SK-N-SH (cell line): ENCODE results near the gene CDH18. TPM values are rescaled to one million over a fixed set of nuclear protein-coding genes. Genes with fewer than 3 reads are reported as not detected.

ENCODE experiments used
- CTCF ChIA-PET: fragments of 300-600, 350-600 bp; formaldehyde crosslinking; extraction: SDS; loops from one replicate; lab custom pipeline; 2021; lab: Yijun Ruan, JAX
- POLR2A ChIA-PET: fragments of 350-600 bp; sonication (Branson Sonifier 250); formaldehyde crosslinking; extraction: SDS; loops from one replicate; lab custom pipeline; 2020; ENCODE audit warnings: antibody characterized with exemption, inconsistent platforms; lab: Yijun Ruan, JAX
- DNase-seq: peaks from one replicate; pipeline ENCODE4 v3.0.0; 2012
- H2AFZ ChIP-seq: fragments of 200-600 bp; sonication (generic); 2 replicates; pipeline ENCODE4 v1.8.1; 2016; ENCODE audit warnings: antibody characterized with exemption, mild to moderate bottlenecking, low read depth
- H3F3A ChIP-seq: fragments of 200-600 bp; sonication (generic); replicated peaks from 2 replicates; pipeline ENCODE3; 2016; ENCODE audit warnings: antibody characterized with exemption, mild to moderate bottlenecking; ENCODE audit not compliant: insufficient read depth
- H3K27ac ChIP-seq, 2 experiments: fragments of 200-500 bp in 1 of 2; fragments of 200-600 bp in 1 of 2; sonication (Bioruptor generic) in 1 of 2; sonication (generic), shearing (Covaris generic) in 1 of 2; 2 replicates each; pipeline versions ENCODE4 v1.5.1 to v1.6.1; 2014 to 2016; ENCODE audit warnings: low read depth in 2 of 2, inconsistent platforms in 1 of 2, low read length in 1 of 2, mild to moderate bottlenecking in 1 of 2, mixed read lengths in 1 of 2
- H3K27me3 ChIP-seq: fragments of 200-600 bp; sonication (generic), shearing (Covaris generic); 2 replicates; pipeline ENCODE4 v1.6.1; 2016; ENCODE audit warnings: mixed run types; ENCODE audit not compliant: insufficient read depth
- H3K36me3 ChIP-seq, 2 experiments: fragments of 200-500 bp in 1 of 2; fragments of 200-600 bp in 1 of 2; sonication (Bioruptor generic) in 1 of 2; sonication (generic) in 1 of 2; replicated peaks in 1 of 2; 2 replicates each; pipeline versions ENCODE3 to v1.5.1; 2014 to 2016; ENCODE audit warnings: low read length in 1 of 2, mild to moderate bottlenecking in 1 of 2; ENCODE audit not compliant: insufficient read depth in 2 of 2, control insufficient read depth in 1 of 2
- H3K4me1 ChIP-seq, 2 experiments: fragments of 200-500 bp in 1 of 2; fragments of 200-600 bp in 1 of 2; sonication (Bioruptor generic) in 1 of 2; sonication (generic), shearing (Covaris generic) in 1 of 2; 2 replicates each; pipeline versions ENCODE4 v1.5.1 to v1.6.1; 2014 to 2016; ENCODE audit warnings: low read depth in 1 of 2, low read length in 1 of 2, mixed run types in 1 of 2; ENCODE audit not compliant: insufficient read depth in 2 of 2, control insufficient read depth in 1 of 2
- H3K4me2 ChIP-seq: fragments of 200-600 bp; sonication (generic), shearing (Covaris generic); 2 replicates; pipeline ENCODE4 v1.6.1; 2017; ENCODE audit warnings: mixed run types
- H3K4me3 ChIP-seq, 2 experiments: fragments of 200-500 bp in 1 of 2; fragments of 200-600 bp in 1 of 2; sonication (Bioruptor generic) in 1 of 2; sonication (generic), shearing (Covaris generic) in 1 of 2; 2 replicates each; pipeline versions ENCODE4 v1.5.1 to v1.8.1; 2014 to 2016; ENCODE audit warnings: low read depth in 2 of 2, inconsistent platforms in 1 of 2, low read length in 1 of 2, mild to moderate bottlenecking in 1 of 2, mixed read lengths in 1 of 2, moderate library complexity in 1 of 2
- H3K79me2 ChIP-seq: fragments of 200-600 bp; sonication (generic); 2 replicates; pipeline ENCODE4 v1.8.1; 2017; ENCODE audit warnings: mild to moderate bottlenecking; ENCODE audit not compliant: insufficient read depth
- H3K9ac ChIP-seq: fragments of 200-600 bp; sonication (generic); 2 replicates; pipeline ENCODE4 v1.6.1; 2017; ENCODE audit warnings: mixed run types
- H3K9me2 ChIP-seq: fragments of 200-600 bp; sonication (generic); 2 replicates; pipeline ENCODE4 v1.6.1; 2017; ENCODE audit warnings: mixed run types
- H3K9me3 ChIP-seq: fragments of 200-600 bp; sonication (generic); 2 replicates; pipeline ENCODE4 v1.6.1; 2017; ENCODE audit warnings: mixed run types, mild to moderate bottlenecking, moderate library complexity
- H4K20me1 ChIP-seq: fragments of 200-600 bp; sonication (generic); 2 replicates; pipeline ENCODE4 v1.6.1; 2017; ENCODE audit warnings: mild to moderate bottlenecking, mixed run types; ENCODE audit not compliant: insufficient read depth
- CHD2 ChIP-seq: fragments of 150-350 bp; IDR thresholded peaks from 2 replicates; pipeline ENCODE4 v1.6.1; 2018; ENCODE audit warnings: low read length; ENCODE audit not compliant: partially characterized antibody
- FOSL2 ChIP-seq: IDR thresholded peaks from 2 replicates; pipeline ENCODE4 v1.4.0; 2012; ENCODE audit warnings: low read depth, mild to moderate bottlenecking, moderate library complexity, borderline replicate concordance
- GATA2 ChIP-seq: sonication (generic); formaldehyde crosslinking; IDR thresholded peaks from 2 replicates; pipeline ENCODE4 v1.5.0; 2020; ENCODE audit warnings: mild to moderate bottlenecking, missing genetic modification reagents
- MXI1 ChIP-seq: IDR thresholded peaks from 2 replicates; pipeline ENCODE4 v1.6.1; 2012; ENCODE audit warnings: mild to moderate bottlenecking, low read depth, low read length, improper control_type of control experiment
- POLR2AphosphoS5 ChIP-seq: IDR thresholded peaks from 2 replicates; pipeline ENCODE4 v1.6.1; 2012; ENCODE audit warnings: low read depth, low read length
- RFX5 ChIP-seq: IDR thresholded peaks from 2 replicates; pipeline ENCODE4 v1.6.1; 2012; ENCODE audit warnings: mild to moderate bottlenecking, improper control_type of control experiment, low read length
- RXRA ChIP-seq: IDR thresholded peaks from 2 replicates; pipeline ENCODE4 v1.4.0; 2012; ENCODE audit warnings: low read depth, mild to moderate bottlenecking, borderline replicate concordance
- SIN3A ChIP-seq: IDR thresholded peaks from 2 replicates; pipeline ENCODE4 v1.6.1; 2012; ENCODE audit warnings: low read depth, mild to moderate bottlenecking, low read length, moderate library complexity, borderline replicate concordance
- TEAD4 ChIP-seq: IDR thresholded peaks from 2 replicates; pipeline ENCODE4 v1.4.0; 2012; ENCODE audit warnings: mild to moderate bottlenecking, borderline replicate concordance; ENCODE audit not compliant: insufficient read depth
- WGBS: methylation state at CpG from one replicate; pipeline ENCODE4 v1.1.6; 2017; ENCODE audit warnings: low lambda C conversion rate; 5-methylcytosine and 5-hydroxymethylcytosine counted together
- polyA plus RNA-seq, 3 experiments: library from polyadenylated mRNA; depleted of rRNA; stranded (reverse); fragments of >200 nt; gene quantifications; 2 replicates each; pipeline ENCODE4 v1.2.3, GENCODE V29; 2012
- TF ChIP-seq, protein P1 (sequence below): IDR thresholded peaks from 2 replicates; pipeline ENCODE4; 2012
- TF ChIP-seq, protein P2 (sequence below): IDR thresholded peaks from 2 replicates; pipeline ENCODE4 v1.6.1; 2012; ENCODE audit warnings: mild to moderate bottlenecking, low read depth, low read length, moderate library complexity
- TF ChIP-seq, protein P3 (sequence below): IDR thresholded peaks from 2 replicates; pipeline ENCODE4 v1.4.0; 2012; ENCODE audit warnings: low read depth, borderline replicate concordance
- TF ChIP-seq, protein P4 (sequence below): fragments of 150-350 bp; IDR thresholded peaks from 2 replicates; pipeline ENCODE4 v1.6.1; 2017; ENCODE audit warnings: antibody characterized with exemption, low read length, low read depth, borderline replicate concordance

The CDH18 gene
- polyA plus RNA-seq, 1 of the 3 experiments (the other 2 are of a cell fraction), result 6.0 TPM

DNA sequence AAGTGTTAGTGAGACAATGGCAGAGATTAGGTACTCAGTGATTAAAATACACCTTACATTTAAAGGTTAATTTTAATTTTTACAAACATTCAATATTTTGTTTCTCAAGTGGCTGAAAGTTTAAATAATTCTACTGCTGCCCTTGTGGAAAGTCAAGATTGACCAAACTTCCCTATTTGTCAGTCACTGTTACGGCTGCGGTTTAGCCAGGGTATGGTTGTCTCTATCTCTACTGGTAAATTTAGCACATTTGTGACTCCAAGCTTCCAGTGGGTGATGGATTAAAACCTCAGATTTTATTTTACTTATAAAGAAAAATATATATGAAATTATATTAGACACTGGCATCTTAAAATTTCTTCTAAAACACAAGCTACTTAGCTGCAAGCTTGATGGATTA is 368.4 kb downstream of the CDH18 start:
- DNase-seq, result no peak
- Histone ChIP-seq H3K79me2 (no peaks in the 10 kb centered on the region), H3K27ac (no peak overlapping the region), H3K9ac (no peak overlapping the region), H3K4me2 (no peak overlapping the region), H3K36me3 (no peaks in the 10 kb centered on the region), H3K4me1 (no peaks in the 10 kb centered on the region), H3K9me2 (no peaks in the 10 kb centered on the region), H2AFZ (no peak overlapping the region), H3K9me3 (no peaks in the 10 kb centered on the region), H3K4me3 (no peak overlapping the region), H3F3A (no peaks in the 10 kb centered on the region), H3K27me3 (no peaks in the 10 kb centered on the region)
- CTCF ChIA-PET, result interaction anchor here (0.6 to 1.1 kb wide), 2 partner anchors 11 to 30 kb away, joined by 4 to 5 read pairs; no protein-coding TSS in a partner anchor
- TF ChIP-seq FOSL2, result no peak
- no peak for TF ChIP-seq GATA2 (CRISPR knock-in tag)
- TF ChIP-seq TEAD4, result no peak
- TF ChIP-seq RXRA, result no peak
- TF ChIP-seq, protein P1, sequence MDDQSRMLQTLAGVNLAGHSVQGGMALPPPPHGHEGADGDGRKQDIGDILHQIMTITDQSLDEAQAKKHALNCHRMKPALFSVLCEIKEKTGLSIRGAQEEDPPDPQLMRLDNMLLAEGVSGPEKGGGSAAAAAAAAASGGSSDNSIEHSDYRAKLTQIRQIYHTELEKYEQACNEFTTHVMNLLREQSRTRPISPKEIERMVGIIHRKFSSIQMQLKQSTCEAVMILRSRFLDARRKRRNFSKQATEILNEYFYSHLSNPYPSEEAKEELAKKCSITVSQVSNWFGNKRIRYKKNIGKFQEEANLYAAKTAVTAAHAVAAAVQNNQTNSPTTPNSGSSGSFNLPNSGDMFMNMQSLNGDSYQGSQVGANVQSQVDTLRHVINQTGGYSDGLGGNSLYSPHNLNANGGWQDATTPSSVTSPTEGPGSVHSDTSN, result no peak
- TF ChIP-seq, protein P2, sequence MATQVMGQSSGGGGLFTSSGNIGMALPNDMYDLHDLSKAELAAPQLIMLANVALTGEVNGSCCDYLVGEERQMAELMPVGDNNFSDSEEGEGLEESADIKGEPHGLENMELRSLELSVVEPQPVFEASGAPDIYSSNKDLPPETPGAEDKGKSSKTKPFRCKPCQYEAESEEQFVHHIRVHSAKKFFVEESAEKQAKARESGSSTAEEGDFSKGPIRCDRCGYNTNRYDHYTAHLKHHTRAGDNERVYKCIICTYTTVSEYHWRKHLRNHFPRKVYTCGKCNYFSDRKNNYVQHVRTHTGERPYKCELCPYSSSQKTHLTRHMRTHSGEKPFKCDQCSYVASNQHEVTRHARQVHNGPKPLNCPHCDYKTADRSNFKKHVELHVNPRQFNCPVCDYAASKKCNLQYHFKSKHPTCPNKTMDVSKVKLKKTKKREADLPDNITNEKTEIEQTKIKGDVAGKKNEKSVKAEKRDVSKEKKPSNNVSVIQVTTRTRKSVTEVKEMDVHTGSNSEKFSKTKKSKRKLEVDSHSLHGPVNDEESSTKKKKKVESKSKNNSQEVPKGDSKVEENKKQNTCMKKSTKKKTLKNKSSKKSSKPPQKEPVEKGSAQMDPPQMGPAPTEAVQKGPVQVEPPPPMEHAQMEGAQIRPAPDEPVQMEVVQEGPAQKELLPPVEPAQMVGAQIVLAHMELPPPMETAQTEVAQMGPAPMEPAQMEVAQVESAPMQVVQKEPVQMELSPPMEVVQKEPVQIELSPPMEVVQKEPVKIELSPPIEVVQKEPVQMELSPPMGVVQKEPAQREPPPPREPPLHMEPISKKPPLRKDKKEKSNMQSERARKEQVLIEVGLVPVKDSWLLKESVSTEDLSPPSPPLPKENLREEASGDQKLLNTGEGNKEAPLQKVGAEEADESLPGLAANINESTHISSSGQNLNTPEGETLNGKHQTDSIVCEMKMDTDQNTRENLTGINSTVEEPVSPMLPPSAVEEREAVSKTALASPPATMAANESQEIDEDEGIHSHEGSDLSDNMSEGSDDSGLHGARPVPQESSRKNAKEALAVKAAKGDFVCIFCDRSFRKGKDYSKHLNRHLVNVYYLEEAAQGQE, result no peak
- TF ChIP-seq SIN3A, result no peak
- TF ChIP-seq, protein P3, sequence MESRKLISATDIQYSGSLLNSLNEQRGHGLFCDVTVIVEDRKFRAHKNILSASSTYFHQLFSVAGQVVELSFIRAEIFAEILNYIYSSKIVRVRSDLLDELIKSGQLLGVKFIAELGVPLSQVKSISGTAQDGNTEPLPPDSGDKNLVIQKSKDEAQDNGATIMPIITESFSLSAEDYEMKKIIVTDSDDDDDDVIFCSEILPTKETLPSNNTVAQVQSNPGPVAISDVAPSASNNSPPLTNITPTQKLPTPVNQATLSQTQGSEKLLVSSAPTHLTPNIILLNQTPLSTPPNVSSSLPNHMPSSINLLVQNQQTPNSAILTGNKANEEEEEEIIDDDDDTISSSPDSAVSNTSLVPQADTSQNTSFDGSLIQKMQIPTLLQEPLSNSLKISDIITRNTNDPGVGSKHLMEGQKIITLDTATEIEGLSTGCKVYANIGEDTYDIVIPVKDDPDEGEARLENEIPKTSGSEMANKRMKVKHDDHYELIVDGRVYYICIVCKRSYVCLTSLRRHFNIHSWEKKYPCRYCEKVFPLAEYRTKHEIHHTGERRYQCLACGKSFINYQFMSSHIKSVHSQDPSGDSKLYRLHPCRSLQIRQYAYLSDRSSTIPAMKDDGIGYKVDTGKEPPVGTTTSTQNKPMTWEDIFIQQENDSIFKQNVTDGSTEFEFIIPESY, result no peak
- no peak for TF ChIP-seq CHD2
- no peak for TF ChIP-seq POLR2AphosphoS5
- TF ChIP-seq MXI1, result no peak
- TF ChIP-seq, protein P4, sequence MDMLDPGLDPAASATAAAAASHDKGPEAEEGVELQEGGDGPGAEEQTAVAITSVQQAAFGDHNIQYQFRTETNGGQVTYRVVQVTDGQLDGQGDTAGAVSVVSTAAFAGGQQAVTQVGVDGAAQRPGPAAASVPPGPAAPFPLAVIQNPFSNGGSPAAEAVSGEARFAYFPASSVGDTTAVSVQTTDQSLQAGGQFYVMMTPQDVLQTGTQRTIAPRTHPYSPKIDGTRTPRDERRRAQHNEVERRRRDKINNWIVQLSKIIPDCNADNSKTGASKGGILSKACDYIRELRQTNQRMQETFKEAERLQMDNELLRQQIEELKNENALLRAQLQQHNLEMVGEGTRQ, result no peak
- TF ChIP-seq RFX5, result no peak
- TF ChIP-seq, all 33 proteins: peak for 0
- H4K20me1 ChIP-seq, result no peaks in the 10 kb centered on the region
- POLR2A ChIA-PET, result no interaction called here
- 42% methylated on average over 2 of the region's 2 CpGs for WGBS
